Head of caudate nucleus (tissue), 42 donors: ENCODE data around the gene URI1.
"Not testable (repeated sequence)": the region's sequence is repeated elsewhere in the genome, so short reads cannot be mapped to it uniquely, and the experiment has no call there.

Experiments used
- DNase-seq, 42 donors: peaks; one replicate each; pipeline versions ENCODE4 v3.0.0 to v3.0.0-alpha.2; 2020 to 2021; ENCODE audit warnings: mixed read lengths in 7 of 42
- intact Hi-C: fragments of 100-400 bp; cut with DNase I; formaldehyde crosslinking; loops from one replicate; pipeline ENCODE4 v1.15.0; 2022

Gene URI1, protein sequence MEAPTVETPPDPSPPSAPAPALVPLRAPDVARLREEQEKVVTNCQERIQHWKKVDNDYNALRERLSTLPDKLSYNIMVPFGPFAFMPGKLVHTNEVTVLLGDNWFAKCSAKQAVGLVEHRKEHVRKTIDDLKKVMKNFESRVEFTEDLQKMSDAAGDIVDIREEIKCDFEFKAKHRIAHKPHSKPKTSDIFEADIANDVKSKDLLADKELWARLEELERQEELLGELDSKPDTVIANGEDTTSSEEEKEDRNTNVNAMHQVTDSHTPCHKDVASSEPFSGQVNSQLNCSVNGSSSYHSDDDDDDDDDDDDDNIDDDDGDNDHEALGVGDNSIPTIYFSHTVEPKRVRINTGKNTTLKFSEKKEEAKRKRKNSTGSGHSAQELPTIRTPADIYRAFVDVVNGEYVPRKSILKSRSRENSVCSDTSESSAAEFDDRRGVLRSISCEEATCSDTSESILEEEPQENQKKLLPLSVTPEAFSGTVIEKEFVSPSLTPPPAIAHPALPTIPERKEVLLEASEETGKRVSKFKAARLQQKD

GRCh38 chr19:29941828-29942403, at the start of gene URI1:
TSS of gene URI1 (plus strand) at chr19:29942239. CDS start at chr19:29942548, 309 bp downstream.
- intact Hi-C loops, result loop anchor here (10.0 kb wide), 1 partner anchor 127 kb away; the partner anchor contains the start of gene CCNE1
- DNase-seq, result peak; percentile 74 to 97 (median 94)

DNA sequence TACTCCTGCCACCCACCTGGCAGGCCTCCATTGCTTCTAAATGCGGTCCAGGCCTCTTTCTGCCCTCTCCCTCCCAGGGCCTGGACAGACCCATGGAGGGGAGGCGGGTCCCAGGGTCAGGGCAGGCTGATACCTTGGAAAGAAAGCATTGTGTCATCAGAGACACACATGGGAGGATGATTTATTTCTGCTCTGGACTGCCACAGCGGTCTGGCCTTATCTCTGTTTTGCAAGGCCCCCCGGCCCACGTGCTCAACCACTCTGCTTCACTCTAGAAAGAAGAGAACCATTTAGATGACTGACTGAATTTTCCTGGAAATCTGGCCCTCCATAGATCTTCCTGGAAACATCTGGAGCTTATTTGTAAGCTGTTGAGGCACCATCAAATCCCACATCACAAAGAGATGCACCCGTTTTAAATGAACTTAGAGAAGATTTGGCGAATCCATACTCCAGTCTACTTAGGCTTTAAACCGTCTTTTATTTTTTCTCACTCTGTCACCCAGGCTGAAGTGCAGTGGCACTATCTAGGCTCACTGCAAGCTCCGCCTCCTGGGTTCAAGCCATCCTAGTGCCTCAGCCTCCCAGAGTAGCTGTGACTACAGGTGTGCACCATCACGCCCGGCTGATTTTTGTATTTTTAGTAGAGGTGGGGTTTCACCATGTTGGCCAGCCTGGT, 48.3 kb upstream of the URI1 start:
- intact Hi-C loops, result no loop called here
- peak in 3 of 42 donors; percentile 1 to 12 (median 3) for DNase-seq

DNA sequence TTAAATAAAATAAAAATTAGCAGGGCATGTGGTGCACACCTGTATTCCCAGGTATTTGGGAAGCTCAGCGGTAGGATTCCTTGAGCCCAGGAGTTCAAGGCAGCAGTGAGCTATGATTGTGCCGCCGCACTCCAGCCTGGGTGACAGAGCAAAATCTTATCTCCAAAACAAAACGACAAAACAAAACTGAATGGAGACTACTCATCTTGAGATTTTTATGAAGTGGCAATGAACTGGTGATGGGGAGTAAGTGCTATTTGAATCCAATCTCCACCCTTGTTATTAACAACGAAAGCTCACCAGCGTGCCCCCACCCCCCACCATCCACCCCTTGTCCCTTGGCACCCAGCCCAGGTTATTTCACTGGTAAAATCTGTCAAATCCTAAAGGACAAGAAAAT, 45.2 kb upstream of the URI1 start:
- peak in 1 of 42 donors; percentile 4 for DNase-seq
- intact Hi-C loops, result no loop called here

- intact Hi-C loops, result no loop called here
- no peak for DNase-seq
These were observed 44.6 kb upstream of the URI1 start for GRCh38 chr19:29897466-29897865.

DNA sequence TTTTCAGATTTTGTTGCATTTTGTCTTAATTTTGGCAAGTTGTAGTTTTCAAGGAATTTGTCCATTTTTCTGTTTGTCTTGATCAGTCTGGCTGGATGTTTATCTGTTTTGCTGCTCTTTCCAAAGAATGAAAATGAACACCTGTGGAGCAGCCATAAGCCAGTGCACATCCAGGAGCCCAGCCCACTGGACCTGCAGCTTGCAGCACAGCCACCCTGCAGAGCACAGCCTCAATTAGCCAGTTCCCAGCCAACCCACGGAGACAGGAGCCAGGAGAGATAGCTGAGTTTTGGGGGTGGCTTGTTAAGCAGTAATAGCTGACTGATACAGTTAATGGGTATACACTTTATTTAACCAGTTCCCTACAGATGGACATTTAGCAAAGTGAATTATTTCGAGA, 38.0 kb upstream of the URI1 start:
- intact Hi-C loops, result no loop called here
- peak in 2 of 42 donors; percentile 17 to 19 for DNase-seq

GRCh38 chr19:29908963-29909944, 32.8 kb upstream of the URI1 start:
- peak in 1 of 42 donors; percentile 45 for DNase-seq
- intact Hi-C loops, result no loop called here

DNA sequence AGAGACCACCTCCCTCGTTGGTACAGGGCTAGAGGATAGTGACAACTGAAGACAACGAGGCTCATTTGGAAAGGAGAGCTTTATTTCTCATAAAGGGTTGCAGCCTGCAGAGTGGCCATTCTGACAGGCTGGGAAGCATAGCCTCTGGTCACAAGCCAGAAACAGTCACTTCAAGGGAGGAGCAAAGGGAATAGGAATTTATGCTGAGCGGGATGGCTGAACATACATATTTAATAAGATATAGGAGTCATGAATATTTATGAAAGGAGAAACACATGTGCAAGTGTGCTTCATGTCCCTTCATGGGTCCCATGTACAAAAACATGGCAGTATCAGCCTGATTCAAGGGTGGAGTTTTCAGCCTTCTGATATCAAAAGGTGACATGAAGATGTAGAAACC, 27.1 kb upstream of the URI1 start:
- intact Hi-C loops, result no loop called here
- DNase-seq, result no peak

DNA sequence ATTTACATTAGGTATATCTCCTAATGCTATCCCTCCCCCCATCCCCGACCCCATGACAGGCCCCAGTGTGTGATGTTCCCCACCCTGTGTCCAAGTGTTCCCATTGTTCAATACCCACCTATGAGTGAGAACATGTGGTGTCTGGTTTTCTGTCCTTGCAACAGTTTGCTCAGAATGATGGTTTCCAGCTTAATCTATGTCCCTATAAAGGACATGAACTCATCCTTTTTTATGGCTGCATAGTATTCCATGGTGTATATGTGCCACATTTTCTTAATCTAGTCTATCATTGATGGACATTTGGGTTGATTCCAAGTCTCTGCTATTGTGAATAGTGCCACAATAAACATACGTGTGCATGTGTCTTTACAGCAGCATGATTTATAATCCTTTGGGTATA, 26.2 kb upstream of the URI1 start:
- intact Hi-C loops, DNase-seq: not testable (repeated sequence)

DNA sequence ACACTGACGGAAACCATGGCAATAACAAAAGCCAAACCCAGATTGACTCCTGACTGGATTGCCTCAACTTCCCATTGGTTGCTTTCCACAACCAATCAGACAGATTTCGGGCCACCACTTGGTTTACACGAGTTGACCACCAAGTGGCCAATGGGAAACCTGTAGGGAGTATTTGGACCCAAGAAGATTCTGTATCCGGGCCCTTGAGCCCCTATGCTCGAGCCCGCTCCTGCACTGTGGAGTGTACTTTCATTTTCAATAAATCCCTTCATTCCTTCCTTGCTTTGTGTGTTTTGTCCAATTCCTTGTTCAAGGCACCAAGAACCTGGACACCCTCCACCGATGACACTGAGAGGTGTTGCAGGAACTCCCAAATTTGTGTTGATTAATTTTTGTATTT, 24.1 kb upstream of the URI1 start:
- DNase-seq, result no peak
- intact Hi-C loops, result no loop called here

DNA sequence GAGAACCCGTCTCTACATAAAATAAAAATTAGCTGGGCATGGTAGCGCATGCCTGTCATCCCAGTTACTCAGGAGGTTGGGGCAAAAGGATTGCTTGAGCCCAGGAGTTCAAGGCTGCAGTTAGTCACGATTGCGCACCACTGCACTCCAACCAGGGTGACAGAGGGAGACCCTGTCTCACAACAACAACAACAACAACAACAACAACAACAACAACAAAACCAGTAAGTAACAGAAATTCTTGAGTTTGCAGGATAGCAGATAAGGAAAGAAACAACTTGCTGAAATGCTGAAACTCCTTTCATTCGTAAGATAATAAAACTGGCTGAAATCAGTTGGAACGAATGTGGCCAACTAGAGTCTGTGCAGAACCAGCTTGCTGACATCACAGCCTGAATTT, 23.1 kb upstream of the URI1 start:
- intact Hi-C loops, result no loop called here
- DNase-seq, result no peak

- DNase-seq, result no peak
- intact Hi-C loops, result no loop called here
These were observed 19.1 kb upstream of the URI1 start for GRCh38 chr19:29922972-29923371.

DNA sequence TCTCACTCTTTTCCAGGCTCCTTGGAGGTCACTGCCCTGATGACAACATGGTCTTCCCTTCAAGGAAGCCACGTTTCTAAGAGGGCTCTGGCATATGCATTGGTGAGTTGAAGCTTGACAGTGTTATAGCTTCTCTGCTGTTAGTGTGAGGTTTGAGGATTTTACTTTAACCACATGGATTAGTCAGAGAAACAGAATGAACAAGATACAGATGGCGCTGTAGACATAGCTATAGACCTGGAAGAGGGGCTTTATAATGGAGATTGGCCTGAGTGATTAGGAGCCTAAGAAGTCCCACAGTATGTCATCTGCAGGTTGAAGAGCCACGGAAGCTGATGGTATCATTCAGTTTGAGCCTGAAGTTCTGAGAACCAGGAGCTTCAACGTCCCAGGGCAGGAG, 18.4 kb upstream of the URI1 start:
- intact Hi-C loops, result no loop called here
- DNase-seq, result no peak

DNA sequence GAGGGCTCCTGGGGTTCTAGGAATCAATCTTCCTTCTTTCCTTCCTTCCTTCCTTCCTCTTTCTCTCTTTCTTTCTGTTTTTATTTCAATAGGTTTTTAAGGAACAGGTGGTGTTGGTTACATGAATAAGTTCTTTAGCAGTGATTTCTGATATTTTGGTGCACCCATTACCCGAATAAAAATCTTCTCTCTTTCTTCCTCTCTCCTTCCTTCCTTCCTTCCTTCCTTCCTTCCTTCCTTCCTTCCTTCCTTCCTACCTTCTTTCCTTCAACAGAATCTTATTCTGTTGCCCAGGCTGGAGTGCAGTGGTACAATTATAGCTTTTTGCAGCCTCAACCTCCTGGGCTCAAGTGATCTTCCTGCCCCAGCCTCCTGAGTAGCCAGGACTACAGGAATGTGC, 16.0 kb upstream of the URI1 start:
- intact Hi-C loops, result no loop called here

GRCh38 chr19:29926801-29927200, 15.2 kb upstream of the URI1 start:
- intact Hi-C loops, result no loop called here
- DNase-seq, result no peak

More for the DNA sequence above, 16.0 kb upstream of the URI1 start:
- DNase-seq, result no peak

- DNase-seq, result peak in 17 of 42 donors; percentile 3 to 55 (median 15)
- intact Hi-C loops, result no loop called here
These were observed 14.0 kb upstream of the URI1 start for GRCh38 chr19:29927944-29928625.

GRCh38 chr19:29928831-29929230, 13.2 kb upstream of the URI1 start:
- DNase-seq, result no peak
- intact Hi-C loops, result no loop called here

DNA sequence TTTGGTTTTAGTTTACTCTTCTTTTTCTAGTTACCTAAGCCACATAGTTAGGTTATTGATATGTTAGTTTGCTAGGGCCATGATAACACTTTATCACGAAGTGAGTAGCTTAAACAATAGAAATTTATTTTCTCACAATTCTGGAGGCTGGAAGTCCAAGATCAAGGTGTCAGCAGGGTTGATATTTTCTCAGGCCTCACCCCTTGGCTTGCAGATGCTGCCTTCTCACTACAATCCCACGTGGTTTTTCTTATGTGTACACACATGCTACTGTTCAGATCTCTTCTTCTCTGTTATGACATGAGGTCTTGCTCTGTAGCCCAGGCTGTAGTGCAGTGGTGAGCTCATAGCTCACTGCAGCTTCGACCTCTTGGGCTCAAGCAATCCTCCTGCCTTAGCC, 7.8 kb upstream of the URI1 start:
- intact Hi-C loops, result no loop called here

DNA sequence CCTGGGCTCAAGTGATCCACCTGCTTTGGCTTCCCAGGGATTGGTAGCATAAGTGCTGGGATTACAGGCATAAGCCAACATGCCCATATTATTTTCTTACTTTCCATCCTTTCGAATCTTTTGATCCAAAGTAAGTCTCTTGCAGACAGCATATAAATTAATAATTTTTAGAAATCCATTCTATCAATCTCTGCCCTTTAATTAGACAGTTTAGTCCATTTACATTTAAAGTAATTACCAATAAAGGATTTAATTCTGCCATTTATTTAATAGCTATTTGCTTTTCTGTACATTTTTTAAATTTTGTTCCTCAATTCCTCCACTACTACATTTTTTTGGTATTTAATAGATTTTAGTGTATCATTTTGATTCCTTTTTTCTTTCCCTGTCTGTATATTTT, 7.3 kb upstream of the URI1 start:
- DNase-seq, result no peak
- intact Hi-C loops, result no loop called here

More for the DNA sequence above, 7.8 kb upstream of the URI1 start:
- no peak for DNase-seq
